ENCODE results near the gene DYNC1H1.

Gene DYNC1H1

GRCh38 chr14:102089621-102090343 is 125.4 kb downstream of the DYNC1H1 start:
- DNase-seq (ENCODE audit: low spot score), result no peak

GRCh38 chr14:102090713-102091112 is 126.3 kb downstream of the DYNC1H1 start:
- DNase-seq (ENCODE audit: low spot score), result no peak

- no peak for DNase-seq (ENCODE audit: low spot score)
Observed at GRCh38 chr14:102092806-102093205, 128.4 kb downstream of the DYNC1H1 start.

GRCh38 chr14:102094101-102094500 is 129.7 kb downstream of the DYNC1H1 start:
- no peak for DNase-seq (ENCODE audit: low spot score)

- DNase-seq (ENCODE audit: low spot score), result no peak
Observed at GRCh38 chr14:102095231-102095870, 131.0 kb downstream of the DYNC1H1 start.

GRCh38 chr14:102095871-102096568 is 131.6 kb downstream of the DYNC1H1 start:
- no peak for DNase-seq (ENCODE audit: low spot score)

GRCh38 chr14:102096569-102097188 is 132.3 kb downstream of the DYNC1H1 start:
- DNase-seq (ENCODE audit: low spot score), result peak; percentile 94

GRCh38 chr14:102097441-102098135 is 133.2 kb downstream of the DYNC1H1 start:
- DNase-seq (ENCODE audit: low spot score), result no peak

- no peak for DNase-seq (ENCODE audit: low spot score)
Observed at GRCh38 chr14:102103062-102103695, 138.8 kb downstream of the DYNC1H1 start.

- no peak for DNase-seq (ENCODE audit: low spot score)
Observed at GRCh38 chr14:102105369-102105768, 141.0 kb downstream of the DYNC1H1 start.

Data from cerebellar cortex (tissue), 1 donor.